Right lobe of liver (tissue), 4 donors: ENCODE data around the gene ZNF787.

Experiments
- POLR2A ChIP-seq: fragments of 450-650 bp; IDR thresholded peaks from one replicate; pipeline ENCODE4 v1.6.1; 2017; ENCODE audit warnings: antibody characterized with exemption, mild to moderate bottlenecking
- TF ChIP-seq, protein P1 (sequence below), 4 donors: fragments of 200-600 bp in 3 of 4; fragments of 450-650 bp in 1 of 4; IDR thresholded peaks; one replicate each; pipeline versions ENCODE4 v1.5.1 to v1.8.0; 2016 to 2022; ENCODE audit warnings: antibody characterized with exemption in 4 of 4, mild to moderate bottlenecking in 2 of 4
- donor health status: DM: no; HTN: no; CAD: no.
- donor health status: DM: no; HTN: no; CAD: no.
- donor health status: DM: no; HTN: yes; CAD: no.

- TF ChIP-seq, protein P1, sequence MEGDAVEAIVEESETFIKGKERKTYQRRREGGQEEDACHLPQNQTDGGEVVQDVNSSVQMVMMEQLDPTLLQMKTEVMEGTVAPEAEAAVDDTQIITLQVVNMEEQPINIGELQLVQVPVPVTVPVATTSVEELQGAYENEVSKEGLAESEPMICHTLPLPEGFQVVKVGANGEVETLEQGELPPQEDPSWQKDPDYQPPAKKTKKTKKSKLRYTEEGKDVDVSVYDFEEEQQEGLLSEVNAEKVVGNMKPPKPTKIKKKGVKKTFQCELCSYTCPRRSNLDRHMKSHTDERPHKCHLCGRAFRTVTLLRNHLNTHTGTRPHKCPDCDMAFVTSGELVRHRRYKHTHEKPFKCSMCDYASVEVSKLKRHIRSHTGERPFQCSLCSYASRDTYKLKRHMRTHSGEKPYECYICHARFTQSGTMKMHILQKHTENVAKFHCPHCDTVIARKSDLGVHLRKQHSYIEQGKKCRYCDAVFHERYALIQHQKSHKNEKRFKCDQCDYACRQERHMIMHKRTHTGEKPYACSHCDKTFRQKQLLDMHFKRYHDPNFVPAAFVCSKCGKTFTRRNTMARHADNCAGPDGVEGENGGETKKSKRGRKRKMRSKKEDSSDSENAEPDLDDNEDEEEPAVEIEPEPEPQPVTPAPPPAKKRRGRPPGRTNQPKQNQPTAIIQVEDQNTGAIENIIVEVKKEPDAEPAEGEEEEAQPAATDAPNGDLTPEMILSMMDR (IDR thresholded peaks at IDR 0.05): no peak
- no peak for TF ChIP-seq POLR2A
These were observed 10.3 kb downstream of the ZNF787 start for GRCh38 chr19:56110515-56111448.
